A549 treated with CORT108297 at 1 μM for 4 hours (cell line): ENCODE measurements around the gene EEF1AKMT4. TPM values are rescaled to one million over a fixed set of nuclear protein-coding genes. Genes with fewer than 3 reads are reported as not detected.

Experiments used
- total RNA-seq: library from RNA; stranded (reverse); fragments of 200-300 nt; extraction: Qiagen RNA extraction; gene quantifications from 5 replicates; pipeline ENCODE4 v1.2.3, GENCODE V29; 2022

The EEF1AKMT4 gene
- total RNA-seq, result 9.9 to 14.1 TPM (median 12.6 TPM) in 5 replicates

DNA sequence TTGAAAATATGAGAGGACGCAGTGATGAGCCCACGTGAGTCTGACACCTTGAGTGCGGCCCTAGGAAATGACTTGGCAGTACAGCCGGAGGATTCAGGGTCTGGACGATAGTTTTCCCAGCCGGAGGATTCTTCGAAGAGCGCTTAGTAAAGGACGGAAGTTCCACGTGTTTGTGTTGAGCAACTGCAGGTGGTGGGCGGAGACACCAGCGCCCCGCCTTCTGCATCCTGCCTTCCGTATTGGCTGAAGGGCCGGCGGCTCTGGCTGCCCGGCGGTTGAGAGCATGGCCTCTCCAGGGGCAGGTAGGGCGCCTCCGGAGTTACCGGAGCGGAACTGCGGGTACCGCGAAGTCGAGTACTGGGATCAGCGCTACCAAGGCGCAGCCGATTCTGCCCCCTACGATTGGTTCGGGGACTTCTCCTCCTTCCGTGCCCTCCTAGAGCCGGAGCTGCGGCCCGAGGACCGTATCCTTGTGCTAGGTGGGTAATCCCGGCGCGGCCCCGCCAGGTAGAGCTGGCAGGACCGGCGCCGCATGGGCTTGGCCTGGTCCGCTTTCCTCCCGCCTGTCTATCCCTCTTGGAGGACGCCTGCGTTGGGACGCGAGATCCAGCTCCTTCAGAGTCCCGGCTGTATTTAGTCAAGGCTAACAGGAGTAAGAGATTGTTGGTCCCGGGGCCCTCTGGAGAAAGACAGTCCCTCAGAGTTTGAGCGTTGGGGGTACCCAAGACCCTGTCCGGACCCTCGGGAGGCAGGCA is at the start of gene EEF1AKMT4:
Gene EEF1AKMT4, plus strand, starts transcription at position 261 of the 755 bp plus-strand sequence. Its CDS starts 23 bp downstream, at position 284.

DNA sequence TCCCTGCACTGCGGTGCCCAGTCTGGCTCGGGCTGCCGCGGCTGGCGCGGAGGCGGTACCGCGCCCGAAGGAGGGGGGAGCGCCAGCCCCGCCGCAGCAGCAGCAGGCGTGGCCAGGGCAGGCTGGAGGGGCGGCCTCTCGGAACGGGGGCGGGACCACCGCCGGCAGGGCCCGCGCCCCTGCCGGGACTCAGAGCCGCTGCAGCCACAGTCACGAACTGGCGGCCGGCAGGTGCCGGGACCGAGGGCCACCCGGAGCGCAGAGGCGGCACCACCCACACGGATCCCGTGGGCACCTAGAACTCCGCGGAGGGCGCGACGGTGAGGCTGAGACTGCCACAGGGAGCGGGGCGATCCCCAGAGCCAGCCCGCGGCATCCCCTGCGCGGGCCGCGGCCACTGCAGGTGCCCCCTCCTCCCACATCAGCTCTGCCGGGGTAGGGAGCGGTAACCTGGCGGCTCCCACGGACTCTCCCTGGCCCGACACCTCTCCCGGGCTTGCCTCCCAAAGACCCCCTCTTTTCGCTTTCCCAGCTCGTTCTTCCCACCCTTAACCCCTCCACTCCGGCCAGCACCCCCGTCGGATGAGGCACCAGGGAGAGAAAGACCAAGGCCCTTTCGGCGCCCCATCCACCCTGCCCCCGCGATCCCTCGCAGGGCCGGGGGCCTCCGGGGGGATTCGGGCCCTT is 19.9 kb upstream of the EEF1AKMT4 start, which contains the start of gene VWA5B2:
Gene VWA5B2, plus strand, starts transcription at position 192 of the 687 bp plus-strand sequence. CDS start 944 bp downstream, outside the sequence.

DNA sequence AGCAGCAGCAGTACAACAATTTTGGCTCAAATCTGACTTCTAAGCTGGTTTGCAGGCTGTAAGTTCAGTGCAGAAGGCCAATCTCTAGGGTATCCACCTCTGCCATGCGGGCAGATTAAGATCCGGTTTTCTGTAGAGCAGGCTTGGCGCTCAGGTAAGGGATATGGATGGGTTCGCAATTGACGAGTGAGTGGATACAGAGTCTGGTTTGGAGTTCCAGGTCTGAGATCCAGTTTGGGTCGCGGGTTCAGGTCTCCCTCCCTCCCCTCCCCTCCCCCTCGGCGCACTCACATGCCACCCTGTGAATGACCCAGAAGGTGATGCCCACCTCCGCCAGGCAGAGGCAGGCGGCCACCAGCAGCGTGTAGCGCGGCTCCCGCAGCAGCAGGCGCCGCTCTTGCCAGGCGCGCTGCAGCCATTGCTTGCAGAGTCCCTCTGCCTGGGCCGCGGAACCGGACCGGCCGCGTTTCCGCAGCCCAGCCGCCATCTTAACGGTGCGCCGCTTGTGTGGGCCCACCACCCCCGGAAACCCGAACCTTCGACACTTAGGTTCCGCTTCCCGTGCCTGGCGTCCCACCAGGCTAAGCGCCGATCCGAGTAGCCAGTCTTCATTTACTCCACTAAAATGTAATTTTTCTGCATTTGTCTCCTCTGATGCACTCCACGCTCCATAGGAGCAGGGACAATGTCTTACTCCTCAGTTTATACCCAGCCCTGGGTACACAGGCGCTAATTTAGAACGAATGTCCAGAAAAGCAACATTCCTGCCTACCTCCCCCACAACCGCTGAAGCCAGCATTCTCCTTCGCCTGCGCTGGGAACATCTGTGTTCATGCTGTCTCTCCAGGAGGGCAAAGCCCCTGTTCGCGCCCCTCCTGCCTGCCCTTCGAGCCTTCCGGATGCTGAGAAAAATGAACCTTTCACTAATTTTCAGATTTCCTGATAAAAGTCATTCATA is 739 bp upstream of the EEF1AKMT4 start, which contains the start of gene ALG3:
Gene ALG3, minus strand, starts transcription at position 509 of the 958 bp plus-strand sequence. Its CDS starts 22 bp downstream, at position 487.

DNA sequence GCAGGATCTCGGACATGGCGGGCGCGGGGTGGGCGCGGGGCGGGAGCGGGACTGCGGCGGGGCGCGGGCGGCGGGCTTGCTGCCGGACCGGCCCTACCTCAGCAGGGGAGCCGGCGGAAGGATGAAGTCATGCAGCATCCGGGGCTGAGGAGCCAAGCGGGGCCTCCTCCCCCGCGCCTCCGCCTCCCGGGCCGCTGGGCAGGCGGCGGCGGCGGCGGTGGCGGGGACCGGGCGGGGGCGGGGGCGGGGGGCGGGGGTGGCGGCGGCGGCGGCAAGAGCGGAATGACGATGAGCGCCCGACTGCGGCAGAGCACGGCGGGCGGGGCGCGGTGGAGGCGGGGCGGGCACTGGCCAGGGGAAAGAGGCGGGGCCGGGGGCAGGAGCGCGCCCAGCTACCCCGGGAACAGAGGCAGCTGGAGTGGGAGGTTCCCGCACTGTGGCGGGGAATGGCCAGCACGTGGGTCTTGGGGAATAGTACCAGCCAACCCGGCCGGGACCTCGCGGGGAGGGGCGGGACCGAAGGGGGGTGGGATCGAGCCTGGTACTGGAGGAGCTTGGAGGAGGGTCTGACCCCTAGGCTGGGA is 11.9 kb downstream of the EEF1AKMT4 start, which contains the start of gene CAMK2N2:
Gene CAMK2N2, minus strand, starts transcription at position 284 of the 584 bp plus-strand sequence. Its CDS starts 268 bp downstream, at position 16.

DNA sequence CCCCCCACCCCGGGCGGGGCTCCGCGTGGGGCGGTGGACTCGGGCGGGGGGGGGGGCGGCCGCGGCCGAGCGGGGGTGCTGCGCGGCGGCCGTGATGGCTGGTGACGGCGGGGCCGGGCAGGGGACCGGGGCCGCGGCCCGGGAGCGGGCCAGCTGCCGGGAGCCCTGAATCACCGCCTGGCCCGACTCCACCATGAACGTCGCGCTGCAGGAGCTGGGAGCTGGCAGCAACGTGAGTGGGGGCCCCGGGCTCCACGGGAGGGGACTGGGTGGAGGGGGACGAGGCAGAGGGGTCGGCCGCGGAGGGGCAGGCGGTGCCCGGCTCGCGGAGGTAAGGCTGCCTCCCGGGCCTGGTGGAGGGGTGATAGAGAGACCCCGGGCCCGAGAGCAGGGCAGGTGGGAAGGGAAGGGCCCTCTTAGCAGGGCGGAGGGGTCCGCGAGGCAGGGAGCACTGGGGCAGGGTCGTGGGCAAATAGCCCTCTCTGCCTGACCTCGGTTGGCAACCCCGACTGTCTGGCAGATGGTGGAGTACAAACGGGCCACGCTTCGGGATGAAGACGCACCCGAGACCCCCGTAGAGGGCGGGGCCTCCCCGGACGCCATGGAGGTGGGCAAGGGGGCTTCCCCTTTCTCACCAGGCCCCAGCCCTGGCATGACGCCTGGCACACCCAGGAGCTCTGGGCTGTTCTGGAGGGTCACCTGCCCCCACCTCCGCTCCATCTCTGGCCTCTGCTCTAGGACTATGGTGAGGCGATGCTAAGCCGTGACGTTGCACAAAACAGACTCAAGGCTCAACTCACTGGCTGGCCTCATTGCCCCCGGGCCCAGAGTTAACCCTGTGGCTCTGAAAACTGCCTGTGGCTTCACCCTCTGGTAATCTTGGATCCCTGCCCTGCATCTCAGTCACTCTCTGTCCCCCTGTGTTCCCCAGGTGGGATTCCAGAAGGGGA is 26.8 kb downstream of the EEF1AKMT4 start, which contains the start of gene ECE2:
Gene ECE2, plus strand, starts transcription at position 62 of the 950 bp plus-strand sequence. Its CDS starts 132 bp downstream, at position 194.

DNA sequence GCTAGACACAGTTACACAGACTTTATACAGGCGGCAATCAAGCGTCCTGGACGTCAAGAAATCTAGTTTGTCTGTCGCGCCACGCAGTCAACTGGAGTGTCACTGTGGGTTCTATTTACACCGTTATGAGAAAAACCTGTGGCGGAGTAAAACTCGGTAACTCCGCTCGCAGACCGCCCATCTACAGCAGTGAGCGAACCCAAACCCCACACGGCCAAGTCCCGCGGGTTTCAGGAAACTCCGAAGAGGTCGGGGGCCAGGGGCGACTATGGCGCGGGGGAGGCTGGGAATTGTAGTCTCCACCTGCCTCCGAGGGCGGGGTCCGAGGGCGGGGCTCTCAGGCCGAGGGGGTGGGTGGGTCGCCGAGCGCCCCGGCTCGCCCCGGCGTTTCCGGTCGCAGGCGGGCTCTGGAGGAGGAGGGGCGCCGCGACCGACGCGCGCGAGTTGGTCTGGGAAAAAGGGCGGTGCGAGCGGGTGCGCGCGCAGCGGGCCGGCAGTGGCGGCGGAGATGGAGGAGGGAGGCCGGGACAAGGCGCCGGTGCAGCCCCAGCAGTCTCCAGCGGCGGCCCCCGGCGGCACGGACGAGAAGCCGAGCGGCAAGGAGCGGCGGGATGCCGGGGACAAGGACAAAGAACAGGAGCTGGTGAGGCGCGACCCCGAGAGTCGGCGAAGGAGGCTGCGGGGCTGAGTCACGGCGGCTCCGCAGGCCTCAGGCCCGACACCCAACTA is 49.5 kb downstream of the EEF1AKMT4 start, which contains the start of gene PSMD2:
Gene PSMD2, plus strand, starts transcription at position 483 of the 729 bp plus-strand sequence. Its CDS starts 26 bp downstream, at position 509.

Other genes with a start within 250 kb of the EEF1AKMT4 start
- 11.2 to 14.8 TPM (median 13.8 TPM) in 5 replicates for gene ABCC5, start 231.8 kb upstream of the EEF1AKMT4 start, total RNA-seq
- not detected in 5 replicates for gene HTR3D, start 217.9 kb upstream of the EEF1AKMT4 start, total RNA-seq
- gene HTR3C, start 196.6 kb upstream of the EEF1AKMT4 start, total RNA-seq, result not detected in 5 replicates
- gene HTR3E, start 152.6 kb upstream of the EEF1AKMT4 start, total RNA-seq, result not detected in 5 replicates
- gene EIF2B5, start 114.3 kb upstream of the EEF1AKMT4 start, total RNA-seq, result 29.6 to 30.9 TPM (median 30.0 TPM) in 5 replicates
- gene DVL3, start 94.3 kb upstream of the EEF1AKMT4 start, total RNA-seq, result 17.8 to 28.6 TPM (median 27.7 TPM) in 5 replicates
- gene AP2M1, start 74.8 kb upstream of the EEF1AKMT4 start, total RNA-seq, result 307 to 325 TPM (median 321 TPM) in 5 replicates
- gene ABCF3, start 63.5 kb upstream of the EEF1AKMT4 start, total RNA-seq, result 30.4 to 38.0 TPM (median 36.0 TPM) in 5 replicates
- 0.40 to 0.73 TPM (median 0.55 TPM) in 5 replicates for gene VWA5B2, start 20.1 kb upstream of the EEF1AKMT4 start, total RNA-seq
- gene ALG3, start 710 bp upstream of the EEF1AKMT4 start, total RNA-seq, result 59.2 to 88.0 TPM (median 77.6 TPM) in 5 replicates
- 0.87 to 1.4 TPM (median 1.3 TPM) in 5 replicates for gene CAMK2N2, start 11.9 kb downstream of the EEF1AKMT4 start, total RNA-seq
- not detected in 5 replicates for gene ECE2, start 26.4 kb downstream of the EEF1AKMT4 start, total RNA-seq
- 303 to 385 TPM (median 316 TPM) in 5 replicates for gene PSMD2, start 49.6 kb downstream of the EEF1AKMT4 start, total RNA-seq
- 247 to 263 TPM (median 260 TPM) in 5 replicates for gene EIF4G1, start 64.9 kb downstream of the EEF1AKMT4 start, total RNA-seq
- 7.0 to 12.5 TPM (median 10.7 TPM) in 5 replicates for gene FAM131A, start 87.9 kb downstream of the EEF1AKMT4 start, total RNA-seq
- gene CLCN2, start 111.9 kb downstream of the EEF1AKMT4 start, total RNA-seq, result 4.2 to 6.1 TPM (median 5.8 TPM) in 5 replicates
- 69.1 to 84.0 TPM (median 75.7 TPM) in 5 replicates for gene POLR2H, start 112.0 kb downstream of the EEF1AKMT4 start, total RNA-seq
- 0.06 to 0.07 TPM in 2 of 5 replicates, not detected in the others for gene THPO, start 128.5 kb downstream of the EEF1AKMT4 start, total RNA-seq
- gene CHRD, start 130.4 kb downstream of the EEF1AKMT4 start, total RNA-seq, result 0.13 to 0.48 TPM (median 0.16 TPM) in 5 replicates